Mammary epithelial cell (primary cell): ENCODE results near the gene MYO3A.

Experiments
- EZH2 ChIP-seq: IDR thresholded peaks from 2 replicates; pipeline ENCODE4 v1.6.1; 2012; ENCODE audit warnings: low read length, inconsistent platforms, borderline replicate concordance
- TF ChIP-seq, protein P1 (sequence below), 2 donors: IDR thresholded peaks in 1 of 2; conservative IDR thresholded peaks in 1 of 2; 2 replicates each; pipeline ENCODE4 v1.5.1; 2011 to 2012; ENCODE audit warnings: inconsistent platforms in 2 of 2, low read length in 2 of 2, mild to moderate bottlenecking in 2 of 2, control low read depth in 1 of 2, low read depth in 1 of 2; ENCODE audit not compliant: insufficient read depth in 1 of 2; ENCODE audit errors: extremely low read depth in 1 of 2

DNA sequence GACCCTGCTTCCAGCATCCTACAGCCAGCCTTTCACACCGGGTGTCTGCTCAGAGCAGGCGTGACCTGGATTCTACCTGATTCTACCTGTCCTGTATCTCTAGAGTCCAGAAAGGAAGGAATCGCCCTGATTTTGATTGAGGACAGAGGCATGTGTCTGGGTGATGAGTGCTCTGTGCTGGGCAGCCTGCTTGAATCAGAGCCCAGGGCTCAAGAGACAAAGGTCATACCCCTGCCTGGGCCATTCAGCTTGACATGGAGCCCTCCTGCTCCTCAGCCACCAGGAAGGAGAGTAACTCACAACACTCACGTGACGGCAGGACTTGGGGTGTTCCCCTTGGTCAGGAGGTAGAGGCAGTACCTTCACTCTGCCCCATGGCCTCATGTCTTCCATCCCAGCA, 293.8 kb downstream of the MYO3A start:
- TF ChIP-seq, protein P1, sequence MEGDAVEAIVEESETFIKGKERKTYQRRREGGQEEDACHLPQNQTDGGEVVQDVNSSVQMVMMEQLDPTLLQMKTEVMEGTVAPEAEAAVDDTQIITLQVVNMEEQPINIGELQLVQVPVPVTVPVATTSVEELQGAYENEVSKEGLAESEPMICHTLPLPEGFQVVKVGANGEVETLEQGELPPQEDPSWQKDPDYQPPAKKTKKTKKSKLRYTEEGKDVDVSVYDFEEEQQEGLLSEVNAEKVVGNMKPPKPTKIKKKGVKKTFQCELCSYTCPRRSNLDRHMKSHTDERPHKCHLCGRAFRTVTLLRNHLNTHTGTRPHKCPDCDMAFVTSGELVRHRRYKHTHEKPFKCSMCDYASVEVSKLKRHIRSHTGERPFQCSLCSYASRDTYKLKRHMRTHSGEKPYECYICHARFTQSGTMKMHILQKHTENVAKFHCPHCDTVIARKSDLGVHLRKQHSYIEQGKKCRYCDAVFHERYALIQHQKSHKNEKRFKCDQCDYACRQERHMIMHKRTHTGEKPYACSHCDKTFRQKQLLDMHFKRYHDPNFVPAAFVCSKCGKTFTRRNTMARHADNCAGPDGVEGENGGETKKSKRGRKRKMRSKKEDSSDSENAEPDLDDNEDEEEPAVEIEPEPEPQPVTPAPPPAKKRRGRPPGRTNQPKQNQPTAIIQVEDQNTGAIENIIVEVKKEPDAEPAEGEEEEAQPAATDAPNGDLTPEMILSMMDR (conservative IDR thresholded peaks at IDR 0.05 in 1 of 2, IDR thresholded peaks at IDR 0.05 in 1 of 2; ENCODE audit: extremely low read depth in 1 of 2, insufficient read depth in 1 of 2, low read depth in 1 of 2, low read length in 2 of 2): no peak
- no peak for TF ChIP-seq EZH2
